Fibroblast of the aortic adventitia (primary cell): ENCODE data around the gene DNAH8. TPM values are rescaled to one million over a fixed set of nuclear protein-coding genes. Genes with fewer than 3 reads are reported as not detected.
"Not testable (repeated sequence)": the region's sequence is repeated elsewhere in the genome, so short reads cannot be mapped to it uniquely, and the experiment has no call there.

ENCODE experiments used
- DNase-seq: peaks from one replicate; pipeline ENCODE4 v3.0.0-alpha.2; 2010; ENCODE audit warnings: low read depth
- H3K4me3 ChIP-seq: 2 replicates; pipeline ENCODE4 v1.5.1; 2011; ENCODE audit warnings: low read depth, mild to moderate bottlenecking, control low read depth, low read length, moderate library complexity
- total RNA-seq: library from RNA; depleted of rRNA; stranded (reverse); fragments of >200 nt; gene quantifications from 2 replicates; pipeline ENCODE4 v1.2.3, GENCODE V29; 2012; ENCODE audit warnings: low replicate concordance
- TF ChIP-seq, protein P1 (sequence below): IDR thresholded peaks from 2 replicates; pipeline ENCODE4 v1.5.1; 2011; ENCODE audit warnings: mild to moderate bottlenecking, low read length, control low read depth, inconsistent platforms; ENCODE audit not compliant: insufficient read depth

Gene DNAH8
- total RNA-seq, 1 donor: not detected

DNA sequence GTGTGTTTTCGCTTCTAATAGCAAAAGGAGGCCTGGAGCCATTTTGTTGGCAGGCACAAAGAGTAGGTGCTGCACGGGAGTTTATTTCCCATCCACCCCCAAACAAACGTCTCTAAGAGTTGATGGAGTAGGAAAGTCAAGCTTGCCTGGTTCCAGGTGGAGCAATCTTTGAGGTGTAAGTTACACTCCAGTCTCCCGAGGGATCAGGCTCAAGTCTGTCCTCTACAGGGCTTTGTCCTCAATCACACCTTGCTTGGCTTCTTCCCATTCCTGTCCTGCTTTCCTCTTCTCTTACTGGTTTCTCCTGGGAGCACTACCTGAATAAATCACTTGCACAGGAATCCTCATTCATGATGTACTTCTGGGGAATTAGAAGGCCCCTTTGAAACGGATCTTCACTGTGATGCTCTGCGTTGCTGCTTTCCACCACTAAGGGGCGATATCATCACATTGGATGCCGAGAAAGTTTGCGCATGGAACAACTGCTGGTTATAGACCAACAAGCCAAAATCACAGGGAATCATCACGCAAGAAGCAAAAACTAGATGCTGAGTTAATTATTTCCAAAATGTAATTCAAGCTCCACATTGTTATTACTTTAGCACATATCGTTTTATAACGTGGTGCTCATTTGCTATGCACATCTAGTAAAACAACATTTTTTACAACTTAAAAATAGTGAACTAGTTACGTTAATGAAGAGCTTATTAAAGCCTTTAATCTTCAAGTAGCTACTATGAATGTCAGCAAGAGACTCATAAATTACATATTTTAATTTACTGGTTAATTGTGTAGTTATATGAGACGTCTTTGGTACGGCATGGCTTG, 156.8 kb downstream of the DNAH8 start:
- H3K4me3 ChIP-seq: no peak overlapping the region
- peak; percentile 58 for DNase-seq
- TF ChIP-seq, protein P1, sequence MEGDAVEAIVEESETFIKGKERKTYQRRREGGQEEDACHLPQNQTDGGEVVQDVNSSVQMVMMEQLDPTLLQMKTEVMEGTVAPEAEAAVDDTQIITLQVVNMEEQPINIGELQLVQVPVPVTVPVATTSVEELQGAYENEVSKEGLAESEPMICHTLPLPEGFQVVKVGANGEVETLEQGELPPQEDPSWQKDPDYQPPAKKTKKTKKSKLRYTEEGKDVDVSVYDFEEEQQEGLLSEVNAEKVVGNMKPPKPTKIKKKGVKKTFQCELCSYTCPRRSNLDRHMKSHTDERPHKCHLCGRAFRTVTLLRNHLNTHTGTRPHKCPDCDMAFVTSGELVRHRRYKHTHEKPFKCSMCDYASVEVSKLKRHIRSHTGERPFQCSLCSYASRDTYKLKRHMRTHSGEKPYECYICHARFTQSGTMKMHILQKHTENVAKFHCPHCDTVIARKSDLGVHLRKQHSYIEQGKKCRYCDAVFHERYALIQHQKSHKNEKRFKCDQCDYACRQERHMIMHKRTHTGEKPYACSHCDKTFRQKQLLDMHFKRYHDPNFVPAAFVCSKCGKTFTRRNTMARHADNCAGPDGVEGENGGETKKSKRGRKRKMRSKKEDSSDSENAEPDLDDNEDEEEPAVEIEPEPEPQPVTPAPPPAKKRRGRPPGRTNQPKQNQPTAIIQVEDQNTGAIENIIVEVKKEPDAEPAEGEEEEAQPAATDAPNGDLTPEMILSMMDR: peak; percentile 93

DNA sequence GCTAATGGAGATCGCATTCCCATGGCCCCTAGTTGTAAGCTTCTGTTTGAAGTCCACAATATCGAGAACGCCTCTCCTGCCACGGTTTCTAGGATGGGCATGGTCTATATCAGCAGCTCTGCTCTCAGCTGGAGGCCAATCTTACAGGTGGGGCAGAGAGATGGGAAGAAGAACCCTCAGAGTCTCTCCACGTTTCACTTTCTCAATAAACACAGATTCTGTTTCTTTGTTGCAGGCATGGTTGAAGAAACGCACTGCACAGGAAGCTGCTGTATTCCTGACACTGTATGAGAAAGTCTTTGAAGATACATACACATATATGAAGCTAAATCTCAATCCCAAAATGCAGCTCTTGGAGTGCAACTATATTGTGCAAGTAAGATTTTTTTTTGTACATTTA, 157.9 kb downstream of the DNAH8 start:
- DNase-seq: no peak
- TF ChIP-seq, protein P1: no peak

DNA sequence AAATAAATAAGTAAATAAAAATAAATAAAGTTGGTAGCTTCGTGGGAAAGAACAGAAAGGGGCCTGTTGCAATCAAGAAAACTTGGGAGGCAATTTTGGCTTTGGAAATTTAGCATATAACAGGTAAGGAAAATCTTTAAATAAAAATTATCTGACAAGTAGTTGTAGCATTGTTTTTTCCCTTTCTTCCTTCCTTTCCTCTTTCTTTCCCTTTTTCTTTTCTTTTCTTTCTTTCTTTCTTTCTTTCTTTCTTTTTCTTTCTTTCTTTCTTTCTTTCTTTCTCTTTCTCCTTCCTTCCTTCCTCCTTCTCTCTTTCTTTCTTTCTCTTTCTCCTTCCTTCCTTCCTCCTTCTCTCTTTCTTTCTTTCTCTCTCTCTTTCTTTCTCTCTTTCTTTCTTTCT, 158.7 kb downstream of the DNAH8 start:
- not testable (repeated sequence) for H3K4me3 ChIP-seq, DNase-seq

More for the DNA sequence above, 157.9 kb downstream of the DNAH8 start:
- H3K4me3 ChIP-seq: no peak overlapping the region

DNA sequence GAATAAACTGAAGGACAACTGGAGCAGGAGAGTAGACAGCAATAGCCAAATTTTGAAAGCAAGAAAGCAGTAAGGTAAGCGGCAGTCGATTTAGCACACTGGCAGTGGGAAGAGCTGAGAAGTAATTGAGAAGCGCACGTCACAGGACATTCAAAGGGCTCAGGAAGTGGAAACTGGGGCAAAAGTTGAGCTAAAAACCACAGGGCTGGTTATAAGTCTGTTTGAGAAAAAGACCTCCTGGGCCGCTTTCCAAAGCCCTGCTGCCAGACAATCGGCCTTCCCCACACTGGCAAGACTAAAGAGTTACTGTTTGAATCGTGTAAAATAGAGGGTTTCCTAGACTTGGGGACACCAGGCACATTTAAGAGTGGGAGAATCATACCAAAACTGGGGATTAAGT, 161.4 kb downstream of the DNAH8 start:
- no peak overlapping the region for H3K4me3 ChIP-seq
- no peak for DNase-seq
- TF ChIP-seq, protein P1: no peak

DNA sequence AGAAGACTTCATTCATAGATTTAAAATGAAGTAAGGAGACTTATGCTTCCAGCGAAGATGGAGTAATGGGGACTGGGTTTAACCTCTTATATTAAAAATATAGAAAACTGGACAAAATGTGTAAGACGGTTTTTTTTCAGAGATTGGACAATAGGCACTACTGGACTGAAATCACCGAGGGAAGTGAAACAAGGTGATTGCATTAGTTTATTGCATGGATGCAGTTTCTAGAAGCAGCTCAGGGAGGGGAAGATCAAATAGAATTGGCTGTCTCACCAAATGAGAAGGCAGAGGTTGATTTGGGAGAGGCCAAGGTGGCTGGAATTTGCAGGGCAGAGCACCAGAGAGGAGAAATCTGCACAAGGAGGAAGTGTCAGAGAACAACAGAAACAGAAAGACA, 162.6 kb downstream of the DNAH8 start:
- H3K4me3 ChIP-seq: no peak overlapping the region
- DNase-seq: no peak
- TF ChIP-seq, protein P1: no peak

DNA sequence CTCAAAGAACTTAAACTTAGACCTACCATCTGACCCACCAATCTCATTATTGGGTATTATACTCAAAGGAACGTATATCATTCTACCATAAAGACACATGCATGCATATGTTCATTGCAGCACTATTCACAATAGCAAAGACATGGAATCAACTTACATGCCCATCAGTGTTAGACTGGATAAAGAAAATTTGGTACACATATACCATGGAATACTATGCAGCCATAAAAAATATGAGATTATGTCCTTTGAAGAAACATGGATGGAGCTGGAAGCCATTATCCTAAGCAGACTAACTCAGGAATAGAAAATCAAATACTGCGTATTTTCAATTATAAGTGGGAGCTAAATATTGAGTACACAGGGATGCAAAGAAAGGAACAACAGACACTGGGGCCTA, 167.0 kb downstream of the DNAH8 start:
- DNase-seq: no peak
- no peak overlapping the region for H3K4me3 ChIP-seq
- TF ChIP-seq, protein P1: no peak

DNA sequence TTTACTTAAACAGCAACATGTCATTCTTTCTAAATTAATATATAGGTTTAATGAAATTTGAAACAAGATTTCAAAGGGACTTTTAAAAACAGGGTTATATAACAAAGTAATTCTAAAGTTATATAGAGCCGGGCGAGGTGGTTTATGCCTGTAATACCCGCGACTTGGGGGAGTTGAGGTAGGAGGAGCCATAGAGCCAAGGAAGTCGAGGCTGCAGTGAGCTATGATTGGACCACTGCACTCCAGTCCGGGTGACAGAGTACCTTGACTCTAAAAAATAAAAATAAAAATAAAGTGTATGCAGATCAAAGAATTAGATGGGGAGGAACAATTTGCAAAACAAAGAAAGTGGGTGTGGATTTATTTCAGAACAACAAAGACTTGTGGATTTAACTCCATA, 182.4 kb downstream of the DNAH8 start:
- TF ChIP-seq, protein P1: no peak
- DNase-seq: no peak
- no peak overlapping the region for H3K4me3 ChIP-seq
